GM19397 (cell line): ENCODE data around the gene NOXA1.
"Not testable (repeated sequence)": the region's sequence is repeated elsewhere in the genome, so short reads cannot be mapped to it uniquely, and the experiment has no call there.

ENCODE experiments used
- ATAC-seq: cut with Tn5 transposase; IDR thresholded peaks from one replicate; pipeline ENCODE4 v1.9.1; 2021; ENCODE audit warnings: mild to moderate bottlenecking, moderate library complexity; ENCODE audit not compliant: unreplicated experiment

Gene NOXA1

DNA sequence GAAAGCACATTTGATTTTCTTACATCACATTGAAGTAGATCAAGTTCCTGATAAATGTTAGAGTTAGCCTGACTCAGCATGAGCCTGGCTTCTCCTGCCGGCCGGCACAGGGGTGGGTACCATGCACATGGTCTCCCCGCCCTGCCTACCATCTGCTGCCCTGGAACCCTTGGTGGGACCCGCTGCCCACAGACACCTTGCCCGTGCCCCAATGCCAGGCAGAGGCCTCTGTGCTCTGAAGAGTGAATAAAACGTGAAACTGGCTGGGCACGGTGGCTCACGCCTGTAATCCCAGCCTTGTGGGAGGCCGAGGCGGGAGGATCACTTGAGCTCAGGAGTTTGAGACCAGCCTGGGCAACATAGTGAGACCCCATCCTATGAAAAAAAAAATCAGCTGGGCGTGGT is 17.5 kb upstream of the NOXA1 start:
- ATAC-seq: no peak

DNA sequence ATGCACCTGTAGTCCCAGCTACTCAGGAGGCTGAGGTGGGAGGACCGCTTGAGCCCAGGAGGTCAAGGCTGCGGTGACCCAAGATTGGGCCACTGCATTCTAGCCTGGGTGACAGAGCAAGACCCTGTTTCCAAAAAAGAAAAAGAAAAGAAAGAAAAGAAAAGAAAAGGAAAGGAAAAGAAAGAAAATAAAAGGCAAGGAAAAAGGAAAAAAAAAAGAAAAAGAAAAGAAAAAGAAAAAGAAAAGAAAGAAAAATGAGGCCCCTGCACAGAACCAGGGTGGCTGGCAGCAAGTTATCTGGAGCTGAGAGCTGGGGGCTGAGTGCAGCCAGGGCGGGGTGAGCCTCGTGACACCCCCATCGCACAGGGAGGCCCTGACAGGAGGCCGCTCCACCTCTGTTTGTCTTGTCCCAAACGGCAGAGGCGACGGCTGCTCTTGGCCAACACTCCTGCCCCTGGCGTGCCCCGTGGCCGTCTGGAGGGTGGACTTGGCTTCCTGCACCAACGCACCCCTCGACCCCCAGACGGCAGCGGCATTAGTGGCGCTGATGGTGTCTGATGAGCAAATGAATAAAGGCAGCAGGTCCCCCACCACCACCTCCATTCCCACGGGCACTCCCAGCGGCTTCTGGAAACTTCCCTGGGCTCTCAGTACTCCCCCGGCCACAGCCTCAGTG is 17.0 kb upstream of the NOXA1 start:
- no peak for ATAC-seq

DNA sequence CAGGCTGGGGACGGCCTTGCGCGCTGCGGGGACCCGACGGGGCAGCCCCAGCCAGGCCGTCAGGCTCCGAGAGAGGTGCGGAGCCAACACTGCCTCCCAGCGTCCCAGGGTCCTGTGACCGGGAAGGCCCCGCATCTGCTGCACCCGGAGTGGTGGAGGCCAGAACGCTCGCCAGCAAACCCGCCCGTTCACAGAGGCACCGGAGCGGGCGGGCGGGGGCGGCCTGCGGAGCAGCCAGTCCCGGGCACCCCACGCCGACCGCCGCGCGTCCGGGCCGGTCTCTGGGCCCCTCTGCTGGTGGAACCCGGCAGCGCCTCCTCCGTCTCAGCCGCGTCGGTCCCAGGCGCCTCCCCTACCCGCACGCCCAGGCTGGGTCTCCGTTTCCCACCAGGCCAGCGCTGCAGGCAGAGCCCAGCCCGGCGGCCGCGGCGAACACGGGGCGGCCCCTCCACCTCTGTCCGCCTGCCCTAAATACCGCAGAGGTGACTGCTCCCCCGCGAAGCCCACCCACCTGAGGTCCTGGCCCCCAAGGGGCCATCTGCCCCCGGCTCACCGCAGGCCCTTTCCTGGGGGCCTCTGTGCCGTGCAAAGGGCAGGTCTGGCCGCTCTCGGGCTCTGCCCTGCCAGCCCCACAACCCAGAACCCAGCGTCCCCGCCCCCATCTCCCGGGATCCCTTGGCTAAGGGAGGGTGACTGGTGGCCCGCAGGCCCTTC is 16.2 kb upstream of the NOXA1 start:
- ATAC-seq: no peak

DNA sequence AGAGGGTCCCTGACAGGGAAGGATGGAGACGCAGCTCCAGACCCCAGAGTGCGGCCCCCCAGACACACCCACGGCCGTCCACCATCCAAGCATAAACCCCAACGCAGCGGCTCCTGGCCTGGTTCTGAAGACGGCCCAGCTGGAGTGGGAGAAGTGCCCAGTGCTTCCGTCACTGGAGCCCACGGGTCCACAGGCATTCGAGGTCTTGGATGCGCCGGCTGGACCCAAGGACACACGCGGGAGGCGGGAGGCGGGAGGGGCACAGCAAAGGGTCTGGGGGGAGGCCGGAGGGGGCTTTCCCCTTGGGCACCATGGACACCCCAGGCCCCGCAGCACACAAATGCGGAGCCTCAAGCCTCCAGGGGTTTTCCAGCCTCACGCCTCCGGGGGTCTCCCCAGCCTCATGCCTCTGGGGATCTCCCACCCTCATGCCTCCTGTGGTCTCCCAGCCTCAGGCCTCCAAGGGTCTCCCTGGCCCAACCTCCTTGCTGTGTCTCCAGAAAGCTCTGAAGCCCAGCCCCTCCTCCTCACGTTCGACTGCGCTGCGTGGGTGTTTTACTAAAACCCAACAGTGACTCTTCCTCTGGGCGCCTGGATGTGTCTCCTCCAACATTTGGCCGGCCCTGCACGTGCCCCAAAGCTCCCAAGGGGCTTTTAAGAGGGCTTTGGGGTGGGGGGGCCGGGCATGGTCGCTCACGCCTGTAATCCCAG is 15.4 kb upstream of the NOXA1 start:
- ATAC-seq: no peak

DNA sequence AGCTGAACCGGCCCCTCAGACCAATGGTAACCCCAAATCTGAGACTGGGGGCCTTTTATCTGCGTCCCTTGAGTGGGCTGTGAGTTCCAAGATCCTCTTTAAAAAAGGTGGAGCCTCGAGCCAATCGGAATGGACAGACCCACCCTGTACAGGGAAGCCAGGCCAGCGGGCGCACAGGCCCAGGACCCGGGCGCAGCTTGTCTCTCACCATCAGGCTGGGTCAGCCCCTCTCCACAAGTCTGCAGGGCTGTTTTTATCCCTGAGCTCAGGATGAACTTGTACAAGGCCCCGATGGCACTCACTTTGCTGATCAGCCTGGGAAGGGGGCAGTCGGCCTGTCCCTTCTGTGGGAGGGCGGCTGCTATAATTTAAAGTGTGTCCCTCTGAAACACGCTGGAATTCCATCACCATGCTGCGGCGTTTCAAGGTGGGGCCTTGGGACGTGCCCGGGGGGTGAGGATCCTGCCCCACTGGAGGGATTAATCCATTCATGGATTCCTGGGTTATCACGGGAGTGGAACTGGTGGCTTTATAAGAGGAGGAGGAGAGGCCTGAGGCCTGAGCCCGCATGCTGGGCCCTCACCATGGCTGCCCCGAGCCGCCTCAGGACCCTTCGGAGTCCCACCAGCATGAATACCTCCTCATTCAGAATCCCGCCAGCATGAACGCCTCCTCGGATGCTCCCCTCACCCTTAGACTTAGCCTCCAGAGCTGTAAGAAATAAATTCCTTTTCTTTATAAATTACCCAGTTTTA is 14.4 kb upstream of the NOXA1 start:
- no peak for ATAC-seq

DNA sequence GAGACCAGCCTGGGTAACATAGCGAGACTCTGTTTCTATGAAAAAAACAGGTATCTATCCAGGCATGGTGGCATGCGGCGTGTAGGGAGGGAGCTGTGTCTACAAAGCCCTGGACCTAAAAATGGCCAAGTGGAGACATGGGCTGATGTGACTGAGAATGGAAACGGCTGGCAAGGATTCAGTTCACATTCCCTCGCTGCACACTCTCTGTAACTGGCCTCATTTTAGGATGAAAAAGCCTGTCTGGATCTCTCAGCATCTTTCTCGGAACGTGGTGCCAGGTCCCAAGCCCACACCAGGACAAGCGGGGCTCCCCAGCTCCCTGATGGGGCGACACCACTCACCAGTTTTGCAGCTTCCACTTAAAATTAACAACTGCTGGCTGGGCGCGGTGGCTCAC is 13.7 kb upstream of the NOXA1 start:
- ATAC-seq: no peak

DNA sequence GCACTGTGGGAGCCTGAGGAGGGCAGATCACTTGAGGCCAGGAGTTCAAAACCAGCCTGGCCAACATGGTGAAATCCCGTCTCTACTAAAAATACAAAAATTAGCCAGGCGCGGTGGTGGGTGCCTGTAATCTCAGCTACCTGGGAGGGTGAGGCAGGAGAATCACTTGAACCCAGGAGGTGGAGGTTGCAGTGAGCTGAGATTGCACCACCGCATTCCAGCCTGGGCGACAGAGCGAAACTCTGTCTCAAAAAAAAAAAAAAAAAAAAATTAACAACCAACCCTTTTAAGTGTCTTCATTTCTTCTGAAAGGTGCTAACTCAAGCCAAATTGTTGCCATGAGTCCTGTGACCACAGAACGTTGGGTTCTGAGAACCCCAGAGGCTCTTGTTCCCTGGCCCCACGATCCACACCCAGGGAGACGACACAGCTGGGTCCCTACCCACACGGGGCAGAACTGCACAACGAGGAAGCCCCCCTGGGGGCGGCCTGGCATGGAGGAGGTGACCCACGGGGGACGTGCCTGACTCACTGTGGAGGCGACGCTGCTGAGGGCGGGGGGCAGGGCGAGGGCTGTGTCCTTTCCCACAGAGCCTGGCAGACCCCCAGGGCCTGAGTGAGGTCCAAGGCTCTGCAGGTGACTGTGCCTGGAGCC is 12.8 kb upstream of the NOXA1 start:
- ATAC-seq: not testable (repeated sequence)

DNA sequence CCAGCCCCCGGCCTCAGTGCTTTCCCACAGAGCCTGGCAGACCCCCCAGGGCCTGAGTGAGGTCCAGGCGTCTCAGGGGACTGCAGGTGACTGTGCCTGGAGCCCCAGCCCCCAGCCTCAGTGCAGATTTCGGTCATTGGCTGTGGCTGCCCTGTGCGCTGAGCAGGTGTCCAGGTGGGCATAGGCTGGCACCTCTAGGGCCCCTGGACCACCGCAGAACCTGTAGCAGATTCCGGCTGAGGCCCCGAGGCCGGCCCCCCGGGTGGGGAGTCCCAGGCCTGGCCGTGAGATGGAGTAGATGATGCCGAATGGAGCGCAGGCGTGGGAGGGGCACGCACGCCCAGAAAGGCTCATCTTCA is 12.3 kb upstream of the NOXA1 start:
- ATAC-seq: no peak

DNA sequence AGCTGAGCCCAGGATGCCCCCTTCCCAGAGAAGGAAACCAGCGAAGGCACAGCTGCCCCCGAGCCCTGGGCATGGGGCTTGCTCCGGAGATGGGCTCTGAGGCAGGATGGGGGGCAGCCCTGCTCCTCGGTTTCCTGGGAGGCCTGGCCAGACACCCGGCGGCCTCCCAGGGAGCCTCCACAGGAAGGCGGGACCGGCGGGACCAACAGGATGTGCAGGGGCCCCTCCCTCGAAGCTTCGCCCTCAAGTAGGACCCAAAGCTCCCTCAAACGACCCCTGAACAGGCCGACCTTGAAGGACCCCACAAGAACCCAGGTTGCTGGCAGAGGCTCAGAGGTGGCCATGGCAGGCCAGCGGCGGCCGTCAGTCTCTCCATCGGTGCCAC is 11.9 kb upstream of the NOXA1 start:
- ATAC-seq: no peak

DNA sequence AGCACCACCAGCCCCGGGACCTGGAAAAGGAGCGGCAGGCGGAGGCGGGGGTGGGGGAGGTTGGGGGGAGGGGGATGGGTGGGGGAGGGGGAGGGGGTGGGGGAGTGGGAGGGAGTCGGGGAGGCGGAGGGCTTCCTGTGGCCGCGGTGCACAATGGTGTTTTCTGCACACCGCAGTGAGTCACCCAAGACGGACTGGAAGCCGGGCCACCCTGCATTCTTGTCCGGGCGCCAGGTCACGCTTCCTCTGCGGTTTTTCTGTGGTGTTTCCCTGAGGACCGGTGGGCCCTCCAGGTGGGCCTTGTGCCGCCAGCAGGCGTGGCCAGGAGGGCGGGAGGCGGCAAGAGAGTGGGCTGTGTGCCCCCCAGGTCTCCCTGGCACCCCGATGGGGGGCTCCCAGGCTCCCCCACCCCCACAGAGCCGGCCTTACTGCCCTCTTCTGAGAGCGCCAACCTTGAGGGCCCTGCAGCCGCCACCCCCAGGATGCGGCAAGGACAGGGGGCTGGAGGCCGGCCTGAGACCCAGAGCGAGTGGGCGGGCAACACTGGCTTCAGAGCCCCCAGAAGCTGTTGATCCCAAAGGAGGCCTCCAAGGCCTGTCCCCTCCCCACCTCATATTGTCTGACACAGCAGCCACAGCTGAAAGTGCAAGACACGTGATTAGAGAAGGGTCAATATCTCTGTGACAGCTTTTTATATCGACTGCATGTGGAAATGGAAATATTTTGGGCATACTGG is 11.4 kb upstream of the NOXA1 start:
- ATAC-seq: no peak

DNA sequence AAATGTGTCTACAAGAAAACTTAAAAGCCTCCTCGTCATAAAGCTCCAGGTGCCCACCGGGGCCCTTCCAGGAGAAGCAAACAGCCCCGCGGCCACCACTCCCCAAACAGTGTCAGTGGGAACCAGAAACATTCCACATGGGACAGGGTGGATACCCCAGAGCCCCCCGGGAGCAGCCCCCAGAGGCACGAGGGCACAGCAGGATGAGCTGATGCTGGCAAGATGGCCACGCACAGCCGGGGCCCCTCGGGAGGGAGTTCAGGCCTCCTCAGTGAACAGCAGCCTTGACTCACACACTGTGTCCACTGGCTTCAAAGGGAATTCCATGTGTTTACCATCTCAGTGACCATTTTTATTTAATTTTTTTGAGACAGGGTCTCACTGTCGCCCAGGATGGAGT is 10.8 kb upstream of the NOXA1 start:
- no peak for ATAC-seq

DNA sequence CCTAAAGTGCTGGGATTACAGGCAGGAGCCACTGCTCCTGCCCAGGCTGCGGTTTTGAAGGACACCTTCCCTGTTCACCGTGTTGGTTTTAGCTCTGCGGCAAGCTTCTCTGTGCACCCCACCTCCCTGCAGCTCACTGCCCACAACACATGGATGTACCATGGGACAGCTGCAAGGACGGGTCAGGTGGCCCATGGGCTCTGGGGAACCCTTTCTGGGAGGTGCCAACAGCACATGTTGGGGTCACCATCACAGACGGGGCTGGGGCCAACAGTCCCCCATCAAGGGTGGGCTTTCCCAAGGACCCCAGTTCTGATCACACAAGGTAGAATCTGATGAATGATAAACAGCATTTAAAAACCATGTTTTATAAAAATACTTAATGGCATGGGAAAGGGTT is 7.7 kb upstream of the NOXA1 start:
- ATAC-seq: no peak

DNA sequence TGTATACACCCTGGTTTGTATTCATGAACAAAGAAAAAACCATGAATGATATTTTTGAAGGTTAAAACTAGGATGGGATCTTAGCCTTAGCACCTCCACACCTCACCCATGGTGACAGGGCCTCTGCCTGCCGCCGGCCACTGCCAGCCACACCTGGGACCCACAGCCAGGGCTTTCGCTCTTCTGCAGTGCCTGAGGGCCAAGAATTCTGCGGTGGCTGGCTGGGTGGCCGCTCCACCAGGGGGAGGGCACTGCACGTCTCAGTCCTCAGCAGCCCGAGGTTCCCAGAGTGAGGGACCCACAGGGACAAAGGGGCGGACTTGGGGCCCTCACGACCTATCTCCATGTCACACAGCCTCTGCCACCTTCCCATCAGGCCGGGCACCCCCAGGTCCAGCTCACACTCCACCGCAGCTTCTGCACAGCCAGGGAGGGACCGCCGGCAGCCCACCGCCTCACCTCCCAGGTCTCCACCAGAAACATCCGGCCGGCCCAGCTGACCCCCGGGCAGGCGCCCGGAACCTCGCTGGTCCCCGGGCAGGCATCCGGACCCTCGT is 7.1 kb upstream of the NOXA1 start:
- no peak for ATAC-seq

DNA sequence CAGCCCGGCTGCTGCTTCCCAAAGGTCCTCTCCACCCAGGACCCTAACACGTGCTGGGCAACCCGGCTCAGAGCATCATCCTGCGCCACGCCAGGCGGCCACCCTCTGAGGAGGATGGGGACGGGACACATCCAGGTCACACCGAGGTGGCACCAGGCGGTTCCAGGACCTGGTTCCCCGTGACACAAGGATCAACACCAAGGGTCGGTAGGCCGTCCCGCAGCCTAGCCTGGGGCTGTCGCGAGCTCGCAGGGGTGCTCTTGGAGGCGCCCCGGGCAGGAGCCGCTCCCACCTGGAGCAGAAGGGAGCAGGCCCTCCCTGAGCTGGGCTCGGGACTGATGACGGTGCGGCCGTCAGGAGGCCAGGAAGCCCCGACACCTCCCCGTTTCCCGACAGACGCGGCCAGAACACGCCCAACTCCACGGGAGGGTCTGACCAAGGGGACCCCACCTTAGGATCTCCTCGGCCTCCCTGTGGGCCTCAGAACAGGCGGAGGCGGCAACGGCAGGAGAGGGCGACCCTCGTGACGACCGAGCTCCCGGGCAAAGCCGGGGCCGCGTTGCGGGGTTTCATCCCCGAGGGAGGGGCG is 6.5 kb upstream of the NOXA1 start:
- ATAC-seq: no peak

DNA sequence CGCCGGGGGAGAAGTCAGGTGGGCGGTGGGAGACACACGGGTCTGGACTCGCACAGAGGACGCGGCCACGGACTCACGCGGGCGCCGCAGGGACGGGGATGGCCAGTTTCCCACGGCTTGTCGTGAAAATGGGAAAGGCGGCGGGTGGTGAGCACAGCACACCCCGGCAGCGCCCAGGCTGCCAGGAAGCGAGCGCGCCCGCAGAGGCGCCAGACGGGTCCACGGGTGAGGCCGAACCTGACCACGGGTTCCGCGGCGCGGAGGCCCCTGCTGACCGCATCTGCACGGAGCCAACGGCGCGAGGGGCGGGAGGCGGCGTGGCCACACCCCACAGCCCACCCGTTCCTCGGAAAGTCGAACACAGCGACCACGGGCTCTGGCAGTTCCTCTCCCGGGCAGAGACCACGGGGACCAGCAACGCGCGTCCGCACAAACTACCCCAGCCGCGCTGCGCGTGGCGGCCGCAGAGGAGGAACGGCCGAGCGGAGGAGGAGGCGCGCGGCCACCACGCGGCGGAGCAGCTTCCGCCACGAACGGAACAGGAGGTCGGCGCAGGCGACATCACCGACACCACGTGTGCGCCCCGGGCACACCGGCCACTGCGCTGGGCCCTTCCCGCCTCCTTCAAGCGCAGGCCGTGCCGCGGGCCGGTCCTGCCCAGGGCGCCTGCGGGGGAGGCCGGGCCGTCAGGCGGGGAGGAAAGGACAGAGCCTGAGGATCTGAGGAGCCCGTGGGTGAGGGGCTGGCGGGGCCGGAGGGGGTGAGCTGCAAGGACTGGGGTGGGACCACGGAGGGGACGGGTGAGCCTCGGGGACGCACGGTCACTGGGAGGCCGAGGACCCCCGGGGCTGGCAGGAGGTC is 5.8 kb upstream of the NOXA1 start:
- ATAC-seq: no peak

DNA sequence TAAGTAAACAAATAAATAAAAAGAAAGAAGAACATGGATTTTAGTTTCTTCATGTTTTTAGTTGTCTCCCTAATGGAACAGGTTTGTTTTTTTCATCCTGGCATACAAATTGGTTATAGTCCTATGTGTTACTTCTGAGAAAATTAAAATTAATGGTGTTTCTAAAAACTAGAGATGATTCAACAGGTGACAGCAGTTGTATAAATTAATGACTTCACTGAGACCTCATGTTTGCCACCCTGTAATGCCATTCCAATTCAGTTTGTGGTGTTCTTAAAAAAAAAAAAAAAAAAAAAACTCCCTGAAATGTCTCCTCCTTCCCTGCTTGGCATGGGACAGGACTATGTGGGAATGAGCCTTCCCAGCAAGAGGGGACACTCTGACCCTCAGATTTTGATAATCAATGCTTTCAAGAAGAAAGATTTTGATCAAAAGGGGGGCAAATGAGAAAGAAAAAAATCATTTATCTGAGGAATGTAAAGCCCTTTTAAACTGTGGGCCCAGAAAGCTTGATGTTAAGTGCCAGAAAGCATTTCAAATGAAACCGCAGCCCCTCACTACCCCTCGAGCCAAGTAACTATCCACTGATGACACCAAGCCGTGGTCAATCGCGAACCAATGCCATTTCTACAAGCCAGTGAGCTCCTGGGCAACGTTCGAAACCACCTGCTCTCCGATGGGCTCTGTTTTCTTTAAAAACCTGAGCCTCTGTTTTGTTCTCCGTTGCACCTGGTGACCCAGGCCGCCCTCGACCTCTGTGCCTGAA is 1.2 kb upstream of the NOXA1 start:
- ATAC-seq: no peak

DNA sequence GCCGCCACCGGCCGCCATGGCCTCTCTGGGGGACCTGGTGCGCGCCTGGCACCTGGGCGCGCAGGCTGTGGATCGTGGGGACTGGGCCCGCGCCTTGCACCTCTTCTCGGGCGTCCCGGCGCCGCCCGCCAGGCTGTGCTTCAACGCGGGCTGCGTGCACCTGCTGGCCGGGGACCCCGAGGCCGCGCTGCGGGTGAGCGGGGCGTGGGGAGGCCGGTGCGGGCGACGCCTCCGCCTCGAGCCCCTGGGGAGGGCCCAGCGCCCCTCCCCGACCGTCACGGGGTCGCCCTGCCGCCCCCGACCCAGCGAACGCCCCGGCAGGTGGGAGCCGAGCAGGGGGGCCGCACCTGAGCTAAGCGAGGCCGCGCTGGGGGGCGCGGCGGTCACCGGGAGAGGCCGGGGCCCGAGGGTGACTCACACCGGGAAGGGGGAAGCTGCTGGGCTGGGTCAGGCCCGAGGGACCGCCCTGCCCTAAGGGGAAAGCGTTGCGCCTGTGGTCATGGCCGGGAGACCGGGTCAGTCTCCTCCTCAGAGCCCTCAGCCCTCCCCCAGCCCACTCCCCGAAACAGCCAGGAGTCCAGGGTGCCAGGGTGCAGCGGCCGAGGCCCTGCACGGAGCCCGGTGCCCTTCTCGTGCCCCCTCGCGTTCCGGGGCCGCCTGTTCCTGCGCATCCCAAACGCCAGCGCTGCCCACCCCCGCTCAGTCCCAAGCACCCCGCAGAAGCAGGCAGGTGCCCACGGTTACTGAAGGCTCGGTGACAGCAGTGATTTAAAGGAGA is 510 bp downstream of the NOXA1 start:
- peak; percentile 5 for ATAC-seq
